G401 (cell line): ENCODE results near the gene KCNK15. TPM values are rescaled to one million over a fixed set of nuclear protein-coding genes. Genes with fewer than 3 reads are reported as not detected.

Experiments used
- DNase-seq: peaks from one replicate; pipeline ENCODE4 v3.0.0-alpha.2; 2015; ENCODE audit warnings: low spot score
- in situ Hi-C: cut with HindIII; loops from 2 replicates; pipeline ENCODE4 v1.10.0; 2016; ENCODE audit warnings: low sequenced_read_pairs, mixed read lengths
- total RNA-seq: library from RNA; depleted of rRNA; stranded (reverse); fragments of >200 nt; shearing (Covaris generic); gene quantifications from 2 replicates; pipeline ENCODE4 v1.2.3, GENCODE V29; 2014

KCNK15 gene
- total RNA-seq, 1 experiment from 2014 or later, result 17.9 TPM

GRCh38 chr20:44731657-44732056 is 14.0 kb upstream of the KCNK15 start:
- no peak for DNase-seq
- in situ Hi-C loops, result no loop called here

- in situ Hi-C loops, result no loop called here
These were observed 13.3 kb upstream of the KCNK15 start for GRCh38 chr20:44732327-44732726.

DNA sequence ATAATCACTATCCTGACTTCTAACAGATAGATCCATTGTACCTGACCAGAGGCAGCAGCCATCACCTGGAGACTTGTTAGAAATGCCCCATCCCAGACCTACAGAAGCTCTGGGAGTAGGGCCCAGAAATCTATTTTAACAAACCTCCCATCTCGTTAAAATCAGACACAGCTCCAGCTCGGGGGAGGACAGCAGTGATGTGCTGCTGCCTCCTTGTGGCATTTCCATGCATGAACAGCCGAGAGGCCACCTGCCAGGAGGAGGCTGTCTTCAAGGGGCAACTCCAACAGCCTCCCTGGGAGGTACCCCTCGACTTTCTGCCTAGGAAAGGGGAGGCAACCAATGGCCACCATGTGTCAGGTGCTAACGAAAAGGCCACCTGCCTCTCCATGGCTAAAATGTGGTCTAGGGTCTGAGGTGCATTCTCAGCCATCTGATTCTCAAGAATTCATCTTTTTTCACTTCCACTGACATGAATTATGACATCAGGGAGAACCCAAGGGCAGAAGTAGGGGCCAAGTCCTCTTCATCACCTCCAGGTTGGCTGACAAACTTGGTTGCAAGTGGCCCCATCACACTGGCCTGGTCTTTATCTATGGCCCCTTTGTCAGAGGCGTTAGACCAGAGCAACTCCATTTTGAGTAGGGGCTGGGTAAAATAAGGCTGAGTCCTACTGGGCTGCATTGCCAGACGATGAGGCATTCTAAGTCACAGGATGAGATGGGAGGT is 12.2 kb upstream of the KCNK15 start:
- in situ Hi-C loops, result no loop called here
- DNase-seq, result peak; percentile 46

More at GRCh38 chr20:44732327-44732726, 13.3 kb upstream of the KCNK15 start:
- no peak for DNase-seq

DNA sequence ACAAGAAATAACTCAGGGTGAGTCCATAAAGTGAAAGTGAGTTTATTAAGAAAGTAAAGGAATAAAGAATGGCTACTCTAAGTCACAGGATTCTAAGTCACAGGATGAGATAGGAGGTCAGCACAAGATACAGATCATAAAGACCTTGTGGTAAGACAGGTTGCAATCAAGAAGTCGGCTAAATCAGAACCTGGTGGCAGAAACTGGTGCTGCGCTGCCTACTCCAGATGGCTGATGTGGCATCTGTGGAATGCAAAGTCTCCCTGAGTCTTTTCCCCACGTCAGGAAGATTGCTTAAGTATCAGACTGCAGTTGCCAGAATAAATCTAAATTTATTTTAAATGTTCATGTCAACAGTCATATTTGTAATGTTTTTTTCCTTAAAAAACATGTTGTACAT is 10.7 kb upstream of the KCNK15 start:
- in situ Hi-C loops, result no loop called here
- DNase-seq, result no peak

DNA sequence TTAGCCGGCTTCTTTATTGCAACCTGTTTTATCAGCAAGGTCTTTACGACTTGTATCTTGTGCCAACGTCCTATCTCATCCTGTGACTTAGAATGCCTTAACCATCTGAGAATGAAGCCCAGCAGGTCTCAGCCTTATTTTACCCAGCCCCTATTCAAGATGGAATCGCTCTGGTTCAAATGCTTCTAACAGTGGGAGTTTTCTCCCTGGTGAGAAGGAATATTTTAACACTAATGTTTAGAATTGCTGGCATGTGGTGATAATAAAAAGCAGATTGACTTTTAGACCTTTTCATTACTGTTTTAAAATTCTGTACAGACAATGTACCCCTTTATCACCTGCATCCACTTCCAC is 9.9 kb upstream of the KCNK15 start:
- in situ Hi-C loops, result no loop called here
- DNase-seq, result no peak

GRCh38 chr20:44736170-44737021 is 9.3 kb upstream of the KCNK15 start:
- DNase-seq, result peak; percentile 66

GRCh38 chr20:44737116-44737515 is 8.5 kb upstream of the KCNK15 start:
- no peak for DNase-seq
- in situ Hi-C loops, result no loop called here

More at GRCh38 chr20:44736170-44737021, 9.3 kb upstream of the KCNK15 start:
- in situ Hi-C loops, result no loop called here

DNA sequence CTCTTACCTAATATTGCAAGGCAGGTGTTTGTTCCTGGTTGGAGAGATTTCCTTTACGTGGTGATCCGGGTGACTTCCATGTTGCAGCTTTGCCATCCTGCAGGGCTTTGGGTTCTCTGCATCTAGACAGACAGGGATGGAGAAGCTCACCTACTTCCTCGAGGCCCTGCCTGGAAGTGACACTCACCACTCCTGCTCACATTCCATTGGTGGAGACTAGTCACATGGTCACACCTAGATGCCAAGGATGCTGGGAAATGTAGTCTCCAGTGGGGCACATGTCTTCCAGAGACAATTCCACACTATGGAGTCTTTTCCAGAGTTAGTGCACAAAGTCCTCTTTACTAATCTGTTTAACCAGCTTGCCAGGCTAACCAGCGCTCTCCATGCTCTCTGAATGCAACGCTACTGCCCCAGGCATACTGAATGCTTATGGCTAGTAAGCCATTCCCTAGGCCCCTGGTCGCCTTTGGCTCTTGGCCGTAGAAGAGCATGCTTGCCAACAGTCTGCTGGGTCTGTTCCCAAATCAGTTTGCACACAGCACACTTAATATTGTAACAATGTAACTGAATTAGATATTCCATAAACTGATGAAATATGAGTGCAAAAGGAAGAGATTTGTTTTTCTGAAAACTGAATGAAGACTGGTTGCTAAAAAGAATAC is 6.7 kb upstream of the KCNK15 start:
- DNase-seq, result peak; percentile 97
- in situ Hi-C loops, result no loop called here

GRCh38 chr20:44739942-44740341 is 5.7 kb upstream of the KCNK15 start:
- in situ Hi-C loops, result no loop called here
- DNase-seq, result peak; percentile 31

DNA sequence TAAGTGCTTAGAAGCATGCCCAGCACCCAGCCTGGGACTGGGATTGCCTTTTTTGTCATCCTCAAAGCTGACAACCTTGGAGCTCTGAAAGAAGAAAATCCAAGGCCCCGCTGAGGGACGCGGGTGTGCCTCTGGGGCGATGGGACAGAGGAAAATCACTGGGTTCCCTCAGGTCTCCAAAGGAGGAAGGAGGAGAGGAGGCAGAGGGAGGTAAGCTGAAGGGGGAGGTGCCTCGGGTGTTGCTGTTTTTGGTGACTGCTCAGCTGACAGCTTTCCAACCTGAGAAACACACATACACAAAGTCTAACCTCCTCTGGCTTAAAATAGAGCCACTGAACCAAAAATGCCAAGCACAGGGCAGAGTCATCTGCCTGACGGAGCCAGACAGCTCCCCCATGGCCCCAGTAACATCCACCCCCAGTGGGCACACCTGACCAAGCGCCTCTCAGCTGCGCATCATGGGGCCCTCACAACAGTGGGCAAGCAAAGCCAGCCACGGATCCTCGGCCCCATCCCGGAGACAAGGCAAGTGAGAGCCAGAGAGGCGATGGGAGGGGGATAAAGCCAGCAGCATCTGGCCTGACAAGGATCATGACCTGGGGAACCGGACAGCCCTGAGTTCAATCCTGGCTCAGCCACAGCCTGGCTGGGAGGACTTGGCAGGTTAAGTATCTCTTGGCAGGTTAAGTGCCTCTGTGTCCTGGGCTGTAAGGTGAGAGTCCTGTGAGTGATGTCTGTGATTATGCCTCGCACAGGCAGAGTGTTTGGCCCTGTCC is 3.2 kb upstream of the KCNK15 start:
- in situ Hi-C loops, result no loop called here
- no peak for DNase-seq

DNA sequence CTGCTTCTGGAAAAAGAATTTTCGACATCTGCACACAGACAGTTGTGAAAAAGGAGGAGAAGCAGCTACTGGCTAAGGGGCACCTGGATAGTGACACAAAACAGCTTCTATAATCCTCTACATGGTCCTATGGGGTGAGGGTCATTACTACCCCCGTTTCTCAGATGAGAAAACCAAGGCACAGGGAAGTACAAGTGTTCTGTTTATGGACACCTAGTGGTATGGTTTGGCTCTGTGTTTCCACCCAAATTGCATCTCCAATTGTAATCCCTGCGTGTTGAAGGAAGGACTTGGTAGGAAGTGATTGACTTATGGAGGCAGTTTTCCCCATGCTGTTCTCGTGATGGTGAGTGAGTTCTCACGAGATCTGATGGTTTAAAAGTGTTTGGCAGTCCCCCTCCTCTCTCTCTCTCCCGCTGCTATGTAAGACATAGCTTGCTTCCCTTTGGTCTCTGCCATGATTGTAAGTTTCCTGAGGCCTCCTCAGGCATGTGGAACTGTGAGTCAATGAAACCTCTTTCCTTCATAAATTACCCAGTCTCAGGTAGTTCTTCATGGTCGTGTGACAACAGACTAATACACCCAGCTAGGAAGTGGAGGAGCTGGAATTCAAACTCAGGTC is 2.5 kb upstream of the KCNK15 start:
- DNase-seq, result no peak
- in situ Hi-C loops, result no loop called here

GRCh38 chr20:44743916-44744655 is 1.6 kb upstream of the KCNK15 start:
- in situ Hi-C loops, result no loop called here
- no peak for DNase-seq

DNA sequence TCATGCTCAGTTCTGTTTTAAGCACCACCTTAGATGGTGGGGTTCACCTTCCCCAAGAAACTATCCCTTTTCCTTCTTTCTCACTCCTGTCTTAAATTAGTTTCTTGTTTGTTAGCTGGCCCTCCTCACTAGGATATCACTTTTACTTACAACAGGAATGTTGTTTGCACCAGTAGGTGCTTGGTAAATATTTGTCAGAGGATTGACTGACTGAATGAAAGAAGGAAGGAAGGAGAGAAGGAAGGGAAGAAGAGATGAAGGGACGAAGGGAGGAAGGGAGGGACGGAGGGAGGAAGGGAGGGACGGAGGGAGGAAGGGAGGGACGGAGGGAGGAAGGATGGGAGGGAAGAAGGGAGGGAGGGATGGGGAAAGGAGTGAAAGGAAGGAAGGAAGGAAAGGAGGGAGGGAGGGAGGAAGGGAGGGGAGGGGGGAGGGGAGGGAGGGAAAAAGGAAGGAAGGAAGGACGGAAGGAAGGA is 505 bp upstream of the KCNK15 start:
- in situ Hi-C loops, result no loop called here
- no peak for DNase-seq

DNA sequence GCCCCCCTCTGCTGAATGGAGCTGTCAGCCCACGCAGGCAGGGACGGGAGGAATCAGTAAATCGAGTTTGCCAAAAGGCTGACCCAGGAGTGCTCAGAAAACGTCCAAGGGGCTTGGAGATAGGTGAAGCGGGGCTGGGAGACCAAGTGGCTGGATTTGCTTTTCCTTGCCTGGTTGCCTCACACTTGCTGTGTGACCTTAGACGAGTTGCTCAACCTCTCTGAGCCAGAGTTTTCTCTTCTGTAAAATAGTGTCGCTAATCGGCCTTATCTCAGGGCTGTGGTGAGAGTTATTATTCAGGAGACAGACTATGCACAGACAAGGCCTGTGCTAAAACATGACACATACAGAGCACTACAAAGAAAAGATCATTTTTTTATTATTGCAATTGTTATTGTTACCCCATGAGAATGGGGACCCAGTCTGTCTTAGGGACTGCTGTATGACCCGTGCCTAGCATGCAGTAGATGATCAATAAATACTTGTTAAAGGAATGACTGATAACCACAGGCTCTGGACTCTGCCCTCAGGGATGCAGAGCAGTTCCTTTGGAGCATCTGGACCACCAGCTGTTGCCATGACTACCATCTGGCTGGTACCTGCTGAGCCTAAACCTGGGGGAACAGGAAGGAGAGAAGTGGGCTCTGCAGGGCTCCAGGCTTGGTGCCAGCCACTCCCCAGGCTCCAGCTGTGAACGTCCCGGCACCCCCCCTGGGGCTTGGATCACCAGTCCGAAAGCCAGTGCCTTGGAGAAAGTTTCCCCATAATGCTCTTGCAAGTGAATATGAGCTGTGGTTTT is 901 bp downstream of the KCNK15 start:
- DNase-seq, result no peak
- in situ Hi-C loops, result no loop called here

DNA sequence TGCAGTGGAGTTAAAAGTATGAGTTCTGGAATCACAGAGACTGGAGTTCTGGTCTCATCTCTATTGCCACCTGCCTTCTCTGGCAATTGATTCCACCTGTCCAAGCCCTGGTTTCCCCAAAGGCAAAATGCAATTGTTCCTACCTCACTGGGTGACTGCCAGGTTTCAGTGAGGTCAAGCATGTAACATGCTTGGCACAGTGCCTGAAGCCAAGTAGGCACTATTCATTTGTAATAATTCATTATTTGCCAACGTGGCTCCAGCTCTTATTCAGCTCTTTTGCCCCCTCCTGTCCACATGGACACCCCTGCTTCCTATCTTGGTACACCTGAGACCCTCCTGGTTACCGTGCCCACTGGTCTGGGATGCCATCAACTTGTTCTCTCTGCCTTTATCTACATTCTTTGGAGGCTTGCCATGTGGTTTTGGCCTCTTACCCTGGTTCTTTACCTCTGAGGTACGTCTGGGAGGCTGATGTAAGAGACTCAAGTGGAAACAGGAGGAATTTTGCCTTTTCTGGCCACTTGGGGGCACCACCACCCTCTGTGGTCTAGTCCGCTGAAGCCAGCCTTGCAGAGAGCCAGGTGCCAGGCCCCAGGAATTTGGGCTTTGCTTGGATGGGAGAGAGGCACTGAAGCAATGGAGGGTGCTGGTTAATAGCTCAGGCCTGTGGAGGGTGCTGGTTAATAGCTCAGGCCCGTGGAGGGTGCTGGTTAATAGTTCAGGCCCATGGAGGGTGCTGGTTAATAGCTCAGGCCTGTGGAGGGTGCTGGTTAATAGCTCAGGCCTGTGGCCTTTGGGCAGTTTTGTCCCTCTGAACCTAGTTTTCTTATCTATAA is 1.7 kb downstream of the KCNK15 start:
- DNase-seq, result peak; percentile 84
- in situ Hi-C loops, result no loop called here

- in situ Hi-C loops, result no loop called here
- DNase-seq, result no peak
These were observed 2.3 kb downstream of the KCNK15 start for GRCh38 chr20:44748005-44748370.
